ENCODE measurements around the gene C2orf68.

The C2orf68 gene

DNA sequence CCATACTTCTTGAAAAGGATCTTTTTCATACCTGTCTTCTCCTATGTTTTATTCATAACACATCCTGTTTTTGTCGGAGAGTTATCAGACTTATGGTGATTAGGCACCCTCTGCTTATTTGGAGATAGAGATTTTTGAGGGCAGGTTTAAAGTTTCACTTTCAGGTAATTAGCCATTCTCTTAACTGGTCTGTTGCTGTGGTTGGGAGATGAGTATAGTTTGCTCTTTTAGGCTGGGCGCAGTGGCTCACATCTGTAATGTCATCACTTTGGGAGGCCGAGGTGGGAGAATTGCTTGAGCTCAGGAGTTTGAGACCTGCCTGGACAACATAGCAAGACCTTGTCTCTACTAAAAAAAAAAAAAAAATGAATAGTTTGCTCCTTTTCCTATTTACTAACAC lies 30.9 kb upstream of the C2orf68 start:
- H3K36me3 ChIP-seq (replicated peaks; ENCODE audit: insufficient read depth, low read length), result peaks cover 36% of the 10 kb centered on the region

DNA sequence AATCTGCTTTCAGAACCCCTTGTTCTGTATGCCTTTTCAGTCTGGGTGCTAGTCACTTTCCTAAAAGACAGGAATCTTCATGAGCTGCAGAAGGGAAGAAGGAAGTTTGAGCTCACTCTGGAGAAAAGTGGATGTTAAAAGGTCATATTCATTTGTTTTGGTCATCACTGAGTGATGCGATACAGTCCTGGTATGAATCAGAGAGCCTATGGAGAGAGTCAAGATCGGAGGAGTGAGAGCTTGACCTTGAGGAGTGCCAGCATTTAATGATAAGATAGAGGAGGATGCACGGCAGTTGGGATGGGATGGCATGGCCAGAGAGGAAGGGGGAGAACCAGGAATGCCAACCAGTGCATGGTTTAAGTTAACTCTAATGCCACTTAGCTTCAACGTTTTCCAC lies 23.8 kb upstream of the C2orf68 start:
- no peaks in the 10 kb centered on the region for H4K20me1 ChIP-seq (ENCODE audit: insufficient read depth, low read length)
- H3K4me1 ChIP-seq (ENCODE audit: low read length), result peaks cover 7% of the 10 kb centered on the region; the same call in 1 of the 2 replicates
- peaks cover 41% of the 10 kb centered on the region for H3K79me2 ChIP-seq (ENCODE audit: low read length)
- no peak for TF ChIP-seq EZH2 (optimal IDR thresholded peaks at IDR 0.05; ENCODE audit: low read depth, low read length)
- TF ChIP-seq, protein P1, sequence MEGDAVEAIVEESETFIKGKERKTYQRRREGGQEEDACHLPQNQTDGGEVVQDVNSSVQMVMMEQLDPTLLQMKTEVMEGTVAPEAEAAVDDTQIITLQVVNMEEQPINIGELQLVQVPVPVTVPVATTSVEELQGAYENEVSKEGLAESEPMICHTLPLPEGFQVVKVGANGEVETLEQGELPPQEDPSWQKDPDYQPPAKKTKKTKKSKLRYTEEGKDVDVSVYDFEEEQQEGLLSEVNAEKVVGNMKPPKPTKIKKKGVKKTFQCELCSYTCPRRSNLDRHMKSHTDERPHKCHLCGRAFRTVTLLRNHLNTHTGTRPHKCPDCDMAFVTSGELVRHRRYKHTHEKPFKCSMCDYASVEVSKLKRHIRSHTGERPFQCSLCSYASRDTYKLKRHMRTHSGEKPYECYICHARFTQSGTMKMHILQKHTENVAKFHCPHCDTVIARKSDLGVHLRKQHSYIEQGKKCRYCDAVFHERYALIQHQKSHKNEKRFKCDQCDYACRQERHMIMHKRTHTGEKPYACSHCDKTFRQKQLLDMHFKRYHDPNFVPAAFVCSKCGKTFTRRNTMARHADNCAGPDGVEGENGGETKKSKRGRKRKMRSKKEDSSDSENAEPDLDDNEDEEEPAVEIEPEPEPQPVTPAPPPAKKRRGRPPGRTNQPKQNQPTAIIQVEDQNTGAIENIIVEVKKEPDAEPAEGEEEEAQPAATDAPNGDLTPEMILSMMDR (IDR thresholded peaks at IDR 0.05; ENCODE audit: low read length), result no peak
- no peak for TF ChIP-seq EZH2phosphoT487 (IDR thresholded peaks at IDR 0.05; ENCODE audit: low read length)
- no peaks in the 10 kb centered on the region for H3K9me2 ChIP-seq (replicated peaks; ENCODE audit: insufficient read depth, low read length)
- no peaks in the 10 kb centered on the region for H3K9me3 ChIP-seq (replicated peaks; ENCODE audit: insufficient read depth, low read length)
- no peak overlapping the region for H3K9ac ChIP-seq (ENCODE audit: low read length)
- no peak overlapping the region for H2AFZ ChIP-seq (ENCODE audit: low read length)
- H3K27ac ChIP-seq (ENCODE audit: low read length), result no peak overlapping the region
- peaks cover 13% of the 10 kb centered on the region for H3F3A ChIP-seq (ENCODE audit: insufficient read depth, low read length)
- no peak for DNase-seq
- no peak overlapping the region for H3K4me3 ChIP-seq (ENCODE audit: low read length)
- H3K27me3 ChIP-seq (replicated peaks; ENCODE audit: insufficient read depth, low read length), result no peaks in the 10 kb centered on the region
- peaks cover 19% of the 10 kb centered on the region; the same call in 1 of the 2 replicates for H3K36me3 ChIP-seq (replicated peaks; ENCODE audit: insufficient read depth, low read length)
- no peak overlapping the region for H3K4me2 ChIP-seq (ENCODE audit: low read depth, low read length)

More for the DNA sequence above, 30.9 kb upstream of the C2orf68 start:
- Histone ChIP-seq H3K9me2 (replicated peaks; ENCODE audit: insufficient read depth, low read length) (no peaks in the 10 kb centered on the region), H3K79me2 (ENCODE audit: low read length) (peaks cover 35% of the 10 kb centered on the region), H3F3A (ENCODE audit: insufficient read depth, low read length) (peaks cover 14% of the 10 kb centered on the region), H3K9me3 (replicated peaks; ENCODE audit: insufficient read depth, low read length) (no peaks in the 10 kb centered on the region), H3K27ac (ENCODE audit: low read length) (peak overlapping the region; percentile 32; the same call in 1 of the 2 replicates), H3K27me3 (replicated peaks; ENCODE audit: insufficient read depth, low read length) (no peaks in the 10 kb centered on the region), H3K4me1 (ENCODE audit: low read length) (peaks cover 19% of the 10 kb centered on the region), H3K9ac (ENCODE audit: low read length) (no peak overlapping the region), H2AFZ (ENCODE audit: low read length) (no peak overlapping the region), H3K4me2 (ENCODE audit: low read depth, low read length) (peak overlapping the region; percentile 34), H3K4me3 (ENCODE audit: low read length) (no peak overlapping the region), H4K20me1 (ENCODE audit: insufficient read depth, low read length) (no peaks in the 10 kb centered on the region)
- TF ChIP-seq EZH2 (optimal IDR thresholded peaks at IDR 0.05; ENCODE audit: low read depth, low read length), result no peak
- peak; percentile 84 for DNase-seq

DNA sequence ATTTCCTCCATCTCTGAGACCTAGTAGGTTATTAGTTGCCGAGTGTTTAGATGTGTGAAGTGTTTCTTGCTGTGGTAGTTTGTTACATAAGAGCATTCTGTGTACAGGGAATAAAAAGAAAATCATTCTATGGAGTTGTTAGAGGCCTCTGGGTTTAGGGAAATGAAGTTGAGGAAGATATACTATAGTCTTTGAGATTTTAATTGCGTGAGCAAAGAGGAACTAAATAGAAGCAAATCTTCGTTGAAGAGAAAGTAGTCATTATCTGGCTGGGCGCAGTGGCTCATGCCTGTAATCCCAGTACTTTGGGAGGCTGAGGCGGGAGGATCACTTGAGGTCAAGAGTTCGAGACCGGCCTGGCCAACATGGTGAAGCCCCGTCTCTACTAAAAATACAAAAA lies 23.1 kb upstream of the C2orf68 start:
- H4K20me1 ChIP-seq (ENCODE audit: insufficient read depth, low read length), result no peaks in the 10 kb centered on the region
- DNase-seq, result no peak
- H3K4me3 ChIP-seq (ENCODE audit: low read length), result no peak overlapping the region
- H3K4me1 ChIP-seq (ENCODE audit: low read length), result peaks cover 7% of the 10 kb centered on the region; the same call in 1 of the 2 replicates
- H3K27ac ChIP-seq (ENCODE audit: low read length), result no peak overlapping the region
- TF ChIP-seq EZH2phosphoT487 (IDR thresholded peaks at IDR 0.05; ENCODE audit: low read length), result no peak
- peaks cover 23% of the 10 kb centered on the region; the same call in 1 of the 2 replicates for H3K36me3 ChIP-seq (replicated peaks; ENCODE audit: insufficient read depth, low read length)
- H3K9me3 ChIP-seq (replicated peaks; ENCODE audit: insufficient read depth, low read length), result no peaks in the 10 kb centered on the region
- H3K27me3 ChIP-seq (replicated peaks; ENCODE audit: insufficient read depth, low read length), result no peaks in the 10 kb centered on the region
- no peak overlapping the region for H2AFZ ChIP-seq (ENCODE audit: low read length)
- H3K79me2 ChIP-seq (ENCODE audit: low read length), result peaks cover 47% of the 10 kb centered on the region
- peaks cover 13% of the 10 kb centered on the region for H3F3A ChIP-seq (ENCODE audit: insufficient read depth, low read length)
- no peak overlapping the region for H3K4me2 ChIP-seq (ENCODE audit: low read depth, low read length)
- no peaks in the 10 kb centered on the region for H3K9me2 ChIP-seq (replicated peaks; ENCODE audit: insufficient read depth, low read length)
- no peak overlapping the region for H3K9ac ChIP-seq (ENCODE audit: low read length)

DNA sequence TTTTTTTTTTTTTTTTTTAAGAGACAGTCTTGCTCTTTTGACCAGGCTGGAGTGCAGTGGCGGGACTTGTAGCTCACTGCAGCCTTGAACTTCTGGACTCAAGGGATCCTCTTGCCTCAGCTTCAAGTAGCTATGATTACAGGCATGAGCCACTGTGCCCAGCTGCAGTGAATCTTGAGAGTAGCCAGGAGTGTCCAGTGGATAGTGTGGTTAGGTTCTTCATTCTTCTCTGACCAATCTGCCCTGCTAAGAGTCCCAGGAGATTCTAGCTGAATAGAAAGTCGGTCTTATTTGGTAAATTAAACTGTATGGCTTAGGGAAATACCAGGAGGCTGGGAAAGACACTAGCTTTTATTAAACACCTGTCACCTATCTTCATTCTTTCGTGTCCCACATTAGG lies 19.4 kb upstream of the C2orf68 start:
- peaks cover 43% of the 10 kb centered on the region for H3K79me2 ChIP-seq (ENCODE audit: low read length)
- no peaks in the 10 kb centered on the region for H3K27me3 ChIP-seq (replicated peaks; ENCODE audit: insufficient read depth, low read length)
- no peak overlapping the region for H3K27ac ChIP-seq (ENCODE audit: low read length)
- no peak overlapping the region for H3K9ac ChIP-seq (ENCODE audit: low read length)
- H3F3A ChIP-seq (ENCODE audit: insufficient read depth, low read length), result peaks cover 20% of the 10 kb centered on the region
- peaks cover 16% of the 10 kb centered on the region; the same call in 1 of the 2 replicates for H3K36me3 ChIP-seq (replicated peaks; ENCODE audit: insufficient read depth, low read length)
- no peaks in the 10 kb centered on the region for H3K9me2 ChIP-seq (replicated peaks; ENCODE audit: insufficient read depth, low read length)
- no peak for TF ChIP-seq EZH2 (optimal IDR thresholded peaks at IDR 0.05; ENCODE audit: low read depth, low read length)
- TF ChIP-seq, protein P1 (IDR thresholded peaks at IDR 0.05; ENCODE audit: low read length), result no peak
- TF ChIP-seq EZH2phosphoT487 (IDR thresholded peaks at IDR 0.05; ENCODE audit: low read length), result no peak
- H4K20me1 ChIP-seq (ENCODE audit: insufficient read depth, low read length), result no peaks in the 10 kb centered on the region
- DNase-seq, result no peak
- H3K4me3 ChIP-seq (ENCODE audit: low read length), result no peak overlapping the region
- no peaks in the 10 kb centered on the region for H3K9me3 ChIP-seq (replicated peaks; ENCODE audit: insufficient read depth, low read length)
- H3K4me1 ChIP-seq (ENCODE audit: low read length), result peaks cover 13% of the 10 kb centered on the region
- H3K4me2 ChIP-seq (ENCODE audit: low read depth, low read length), result no peak overlapping the region
- H2AFZ ChIP-seq (ENCODE audit: low read length), result no peak overlapping the region

Data from MM.1S (cell line).